ENCODE measurements around the gene CCDC61. TPM values are rescaled to one million over a fixed set of nuclear protein-coding genes. Genes with fewer than 3 reads are reported as not detected.

Gene CCDC61
- total RNA-seq, 1 experiment from 2014 or later, result 24.8 TPM

DNA sequence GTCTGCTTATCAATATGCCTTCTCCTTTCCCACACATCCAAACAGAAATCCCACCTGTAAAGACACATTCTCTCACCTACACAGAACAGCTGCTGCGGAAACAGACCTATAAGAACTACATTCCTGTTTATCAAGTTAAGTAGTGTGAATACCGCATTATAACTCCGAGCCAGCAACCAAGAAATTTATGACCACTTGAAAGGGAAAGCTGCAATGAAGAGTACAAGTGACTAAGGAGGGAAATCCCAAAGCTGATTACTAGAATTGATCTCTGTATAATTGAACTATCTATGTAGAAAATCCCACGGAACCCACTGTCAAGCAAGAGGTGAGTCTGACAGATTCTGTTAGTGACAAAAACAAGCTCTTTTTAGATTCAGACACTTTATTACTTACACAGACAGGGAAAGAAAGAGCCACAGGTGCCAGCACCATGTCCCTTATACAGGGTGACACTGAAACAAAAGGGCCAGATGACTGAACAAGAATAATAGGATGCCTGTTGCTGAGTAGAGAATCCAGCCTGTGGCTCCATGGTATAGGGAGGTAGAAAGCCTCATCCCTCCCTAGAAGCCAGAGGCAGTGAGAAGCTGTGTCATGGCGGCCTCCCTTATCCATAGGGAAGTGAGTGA is 47.1 kb downstream of the CCDC61 start:
- intact Hi-C loops (cut with micrococcal nuclease; ENCODE audit: unreplicated experiment), result no loop called here
- no peak overlapping the region for H3K4me2 ChIP-seq
- H3K4me1 ChIP-seq (replicated peaks; ENCODE audit: insufficient read depth), result peaks cover 24% of the 10 kb centered on the region
- no peak overlapping the region for H3K4me3 ChIP-seq
- ChIA-PET CTCF (interaction anchor here (0.5 to 1.4 kb wide), 3 partner anchors 35 to 203 kb away, joined by 6 to 13 read pairs (median 6); no protein-coding TSS in a partner anchor), POLR2A (ENCODE audit: unreplicated experiment) (no interaction called here)
- H3K9me3 ChIP-seq (ENCODE audit: insufficient read depth, low read depth), result peaks cover 23% of the 10 kb centered on the region; the same call in 1 of the 2 replicates
- H3K27ac ChIP-seq, result no peak overlapping the region
- H3K36me3 ChIP-seq (ENCODE audit: low read depth), result peaks cover 10% of the 10 kb centered on the region; the same call in 1 of the 2 replicates
- no peaks in the 10 kb centered on the region for H3K9me2 ChIP-seq (ENCODE audit: insufficient read depth)
- no peak for DNase-seq
- BruUV-seq (replicated peaks), result no TSS peak
- H3K79me2 ChIP-seq (ENCODE audit: low read depth), result no peaks in the 10 kb centered on the region
- TF ChIP-seq EZH2 (IDR thresholded peaks at IDR 0.05; ENCODE audit: low read depth) (no peak), CTCF (conservative IDR thresholded peaks at IDR 0.05) (no peak)
- H2AFZ ChIP-seq, result no peak overlapping the region
- H3F3A ChIP-seq (ENCODE audit: insufficient read depth, low read depth), result peaks cover 11% of the 10 kb centered on the region; the same call in 1 of the 2 replicates
- H4K20me1 ChIP-seq (ENCODE audit: insufficient read depth), result no peaks in the 10 kb centered on the region
- peaks cover 45% of the 10 kb centered on the region; the same call in 1 of the 2 replicates for H3K27me3 ChIP-seq (ENCODE audit: insufficient read depth, low read depth)

GRCh38 chr19:46043519-46043918 is 48.3 kb downstream of the CCDC61 start:
- intact Hi-C loops (cut with micrococcal nuclease; ENCODE audit: unreplicated experiment), result no loop called here

GRCh38 chr19:46049597-46049996 is 54.3 kb downstream of the CCDC61 start:
- Histone ChIP-seq H3K79me2 (ENCODE audit: low read depth) (no peaks in the 10 kb centered on the region), H4K20me1 (ENCODE audit: insufficient read depth) (no peaks in the 10 kb centered on the region), H3K4me2 (no peak overlapping the region), H3K9me2 (ENCODE audit: insufficient read depth) (no peaks in the 10 kb centered on the region), H3F3A (ENCODE audit: insufficient read depth, low read depth) (no peaks in the 10 kb centered on the region), H3K4me1 (replicated peaks; ENCODE audit: insufficient read depth) (no peaks in the 10 kb centered on the region), H3K27me3 (ENCODE audit: insufficient read depth, low read depth) (peaks cover 38% of the 10 kb centered on the region), H2AFZ (no peak overlapping the region), H3K36me3 (ENCODE audit: low read depth) (no peaks in the 10 kb centered on the region), H3K4me3 (no peak overlapping the region), H3K27ac (no peak overlapping the region), H3K9me3 (ENCODE audit: insufficient read depth, low read depth) (no peaks in the 10 kb centered on the region; the same call in 1 of the 2 replicates)
- POLR2A ChIA-PET (ENCODE audit: unreplicated experiment), result interaction anchor here (0.7 kb wide), 1 partner anchor 357 kb away, joined by 3 read pairs; no protein-coding TSS in a partner anchor
- intact Hi-C loops (cut with micrococcal nuclease; ENCODE audit: unreplicated experiment), result no loop called here
- CTCF ChIA-PET, result interaction anchor here (0.6 to 1.1 kb wide), 2 partner anchors 21 to 62 kb away, joined by 4 read pairs; no protein-coding TSS in a partner anchor
- no peak for DNase-seq
- TF ChIP-seq CTCF (conservative IDR thresholded peaks at IDR 0.05) (no peak; the same call in 1 of the 2 replicates), EZH2 (IDR thresholded peaks at IDR 0.05; ENCODE audit: low read depth) (no peak)
- no TSS peak for BruUV-seq (replicated peaks)

More at GRCh38 chr19:46043519-46043918, 48.3 kb downstream of the CCDC61 start:
- POLR2A ChIA-PET (ENCODE audit: unreplicated experiment), result interaction anchor here (0.7 kb wide), 1 partner anchor 141 kb away, joined by 4 read pairs; the partner anchor contains the start of gene MYPOP
- CTCF ChIA-PET, result no interaction called here
- no peaks in the 10 kb centered on the region for H3K9me2 ChIP-seq (ENCODE audit: insufficient read depth)
- no peak overlapping the region for H3K27ac ChIP-seq
- H3K4me3 ChIP-seq, result no peak overlapping the region
- no peak overlapping the region for H3K4me2 ChIP-seq
- H2AFZ ChIP-seq, result no peak overlapping the region
- no peak for DNase-seq
- TF ChIP-seq EZH2 (IDR thresholded peaks at IDR 0.05; ENCODE audit: low read depth), result no peak
- no peak for TF ChIP-seq CTCF (conservative IDR thresholded peaks at IDR 0.05)
- no peaks in the 10 kb centered on the region for H4K20me1 ChIP-seq (ENCODE audit: insufficient read depth)
- peaks cover 23% of the 10 kb centered on the region; the same call in 1 of the 2 replicates for H3K9me3 ChIP-seq (ENCODE audit: insufficient read depth, low read depth)
- peaks cover 10% of the 10 kb centered on the region; the same call in 1 of the 2 replicates for H3K36me3 ChIP-seq (ENCODE audit: low read depth)
- peaks cover 11% of the 10 kb centered on the region; the same call in 1 of the 2 replicates for H3F3A ChIP-seq (ENCODE audit: insufficient read depth, low read depth)
- no TSS peak for BruUV-seq (replicated peaks)
- peaks cover 21% of the 10 kb centered on the region for H3K4me1 ChIP-seq (replicated peaks; ENCODE audit: insufficient read depth)
- peaks cover 50% of the 10 kb centered on the region; the same call in 1 of the 2 replicates for H3K27me3 ChIP-seq (ENCODE audit: insufficient read depth, low read depth)
- H3K79me2 ChIP-seq (ENCODE audit: low read depth), result no peaks in the 10 kb centered on the region

Data from PC-9 (cell line).